Measurements from ENCODE around the gene STAG2.

Gene STAG2

DNA sequence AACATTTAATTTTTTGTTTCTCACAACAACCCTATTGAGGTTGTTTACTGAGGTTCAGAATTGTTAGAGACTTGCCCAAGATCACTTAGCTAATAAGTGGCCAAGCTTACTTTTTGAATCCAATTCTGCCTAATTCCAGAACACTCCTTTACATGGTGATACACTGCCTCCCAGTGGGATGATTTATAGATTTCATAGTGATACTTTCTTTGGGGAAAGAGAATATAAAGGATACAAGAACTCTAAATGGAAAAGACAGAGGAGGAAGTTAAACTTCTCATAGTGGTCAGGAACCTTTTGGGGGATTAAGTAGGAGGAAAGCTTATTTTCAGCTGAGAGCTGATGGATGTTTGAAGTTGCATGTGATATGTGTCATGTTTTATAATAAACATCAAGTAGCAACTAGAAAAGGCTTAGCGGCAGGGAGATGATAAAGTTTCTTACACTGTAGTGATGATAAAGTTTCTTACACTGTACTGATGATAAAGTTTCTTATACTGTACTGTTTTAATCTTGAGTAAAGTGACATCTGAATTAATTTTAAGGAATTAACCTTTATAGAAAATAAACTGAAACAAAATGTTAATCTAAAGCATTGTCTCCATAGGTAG lies 15.3 kb downstream of the STAG2 start:
- peak; percentile 22 for DNase-seq

DNA sequence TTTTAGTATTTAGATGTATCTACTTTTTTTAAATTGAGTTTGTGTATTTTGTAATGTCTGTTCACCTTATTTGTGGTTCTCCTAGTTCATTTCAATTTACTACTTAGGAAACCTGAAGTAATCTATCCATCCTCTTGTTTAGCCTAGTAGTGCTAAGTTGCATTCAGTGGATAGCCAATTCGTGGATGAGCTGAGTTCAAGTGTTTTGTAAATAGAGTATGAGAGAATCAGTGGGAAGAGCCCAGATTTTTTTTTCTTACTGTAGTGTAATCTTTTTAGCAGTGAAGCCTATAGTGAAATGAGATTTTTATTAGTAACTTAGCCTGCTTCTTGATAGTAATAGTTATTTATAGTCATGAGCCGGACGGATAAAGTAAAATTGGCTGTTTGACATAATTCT lies 21.7 kb downstream of the STAG2 start:
- no peak for DNase-seq

DNA sequence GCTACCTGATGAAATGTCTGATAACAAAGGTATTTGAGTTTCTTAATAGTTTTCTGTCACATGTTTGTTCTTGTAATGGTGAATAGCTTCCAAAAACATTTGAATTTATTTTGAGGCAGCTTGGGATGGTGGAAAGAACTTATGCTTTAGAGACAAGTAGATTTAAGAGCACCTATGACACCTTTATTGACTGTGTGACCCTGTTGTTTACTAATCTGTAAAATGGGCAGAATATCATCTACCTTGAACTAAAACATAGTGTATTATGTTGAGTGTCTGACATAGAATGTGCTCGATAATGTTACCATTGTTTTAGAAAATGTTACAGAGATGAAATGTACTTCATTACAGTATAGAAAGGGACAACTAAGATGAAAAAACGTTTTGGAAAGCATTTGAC lies 24.9 kb downstream of the STAG2 start:
- no peak for DNase-seq

DNA sequence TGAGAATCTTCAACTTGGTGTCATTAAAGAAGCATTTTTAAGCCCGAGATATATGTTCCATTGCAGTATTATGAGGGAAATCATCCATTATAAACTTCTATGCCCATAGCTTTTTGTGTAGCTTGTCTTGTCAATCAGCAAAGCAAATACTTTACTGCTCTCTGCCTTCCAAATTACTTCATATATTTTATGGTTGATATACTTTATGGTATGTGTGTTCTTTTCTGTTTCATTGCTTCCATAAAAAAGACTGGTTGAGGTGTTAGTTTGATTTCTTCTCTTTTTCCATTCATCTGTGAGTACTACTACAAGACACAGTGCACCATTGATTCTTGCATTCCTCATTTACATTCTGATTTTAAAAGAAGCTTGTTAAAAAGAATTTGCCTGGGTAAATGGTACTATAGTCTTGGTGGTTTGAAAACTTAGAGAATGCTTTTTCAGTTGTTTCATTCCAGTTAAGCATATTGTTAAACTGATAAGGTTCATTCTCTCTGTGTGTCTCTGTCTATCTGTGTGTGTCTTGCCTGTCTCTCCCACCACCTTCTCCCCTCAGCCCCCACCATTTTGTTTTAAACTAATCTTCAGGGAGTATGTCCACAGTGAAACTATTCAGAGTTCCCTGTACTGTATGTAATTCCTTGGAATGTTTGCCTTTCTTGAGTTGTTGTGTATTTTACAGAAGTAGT lies 27.1 kb downstream of the STAG2 start:
- DNase-seq = no peak

DNA sequence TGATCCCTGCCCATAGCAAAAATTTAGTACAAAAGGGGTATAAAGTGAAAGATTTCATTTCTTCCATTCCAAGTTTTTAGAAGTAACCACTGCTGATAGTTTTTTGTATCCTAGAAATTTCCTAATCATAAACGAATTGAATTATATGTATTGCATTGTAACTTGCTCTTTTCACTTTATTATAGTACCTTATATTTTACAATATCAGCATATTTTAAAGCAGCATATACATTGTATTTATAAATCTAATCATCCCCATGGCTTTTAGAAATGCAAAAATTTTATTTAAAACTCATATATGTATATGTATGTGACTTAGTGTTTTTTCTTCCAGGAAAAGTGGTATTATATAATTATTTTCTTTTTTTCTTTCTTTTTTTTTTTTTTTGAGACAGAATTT lies 27.7 kb downstream of the STAG2 start:
- no peak for DNase-seq

DNA sequence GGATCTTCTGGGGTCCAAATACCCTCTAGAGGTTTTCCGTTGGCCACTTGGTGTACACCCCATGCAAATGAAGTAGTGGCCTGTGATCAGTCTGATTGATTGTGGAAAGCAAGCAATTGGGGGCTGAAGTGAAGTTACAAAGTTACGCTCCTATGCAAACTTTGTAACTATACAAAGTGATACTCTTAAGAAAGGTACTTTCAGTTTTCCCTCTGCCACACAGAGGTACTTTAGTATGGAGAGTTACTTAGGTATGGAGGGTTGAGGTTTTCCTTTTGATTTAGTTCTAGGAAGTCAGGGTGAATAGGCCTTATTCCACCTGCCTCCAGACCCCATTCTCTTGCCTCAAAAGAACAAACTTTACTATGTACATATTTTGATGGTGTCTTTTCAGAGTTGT lies 28.7 kb downstream of the STAG2 start:
- DNase-seq = no peak

DNA sequence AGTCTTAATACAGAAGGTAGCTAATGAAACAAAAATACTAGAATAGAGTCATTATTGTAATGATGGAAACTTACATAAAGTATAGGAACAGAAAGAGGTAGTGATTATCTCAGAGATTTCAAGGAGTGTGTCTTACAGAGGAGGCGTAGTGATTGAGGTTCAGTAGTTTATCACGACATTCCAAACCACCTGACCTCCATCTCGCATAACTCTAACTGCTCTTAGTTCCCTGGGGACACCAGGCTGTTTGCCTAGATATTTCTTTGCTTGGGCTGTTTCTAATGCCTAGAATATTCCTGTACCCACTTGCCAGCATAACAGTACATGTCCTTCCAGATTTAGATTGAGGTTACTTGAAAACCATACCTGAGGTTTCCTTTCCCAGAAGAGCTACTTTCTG lies 29.1 kb downstream of the STAG2 start:
- no peak for DNase-seq

DNA sequence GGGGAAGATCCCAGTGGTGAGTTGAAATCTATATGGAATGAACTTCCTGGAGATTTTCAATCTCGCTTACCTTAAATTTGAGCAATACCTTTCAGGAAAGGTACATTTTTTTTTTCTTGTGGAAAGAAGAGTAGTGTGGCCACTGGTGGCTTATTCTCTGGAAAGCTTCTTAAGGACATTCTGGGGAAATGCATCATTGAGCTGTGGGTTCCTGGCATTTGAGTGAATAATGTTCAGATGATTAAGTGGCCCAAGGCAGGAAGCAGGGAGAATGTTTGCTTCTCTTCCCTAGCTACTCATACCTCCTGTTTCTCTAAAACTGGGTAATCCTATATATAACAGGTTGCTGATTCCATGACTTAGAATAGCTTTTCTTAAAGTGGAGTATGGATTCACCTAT lies 31.8 kb downstream of the STAG2 start:
- no peak for DNase-seq

DNA sequence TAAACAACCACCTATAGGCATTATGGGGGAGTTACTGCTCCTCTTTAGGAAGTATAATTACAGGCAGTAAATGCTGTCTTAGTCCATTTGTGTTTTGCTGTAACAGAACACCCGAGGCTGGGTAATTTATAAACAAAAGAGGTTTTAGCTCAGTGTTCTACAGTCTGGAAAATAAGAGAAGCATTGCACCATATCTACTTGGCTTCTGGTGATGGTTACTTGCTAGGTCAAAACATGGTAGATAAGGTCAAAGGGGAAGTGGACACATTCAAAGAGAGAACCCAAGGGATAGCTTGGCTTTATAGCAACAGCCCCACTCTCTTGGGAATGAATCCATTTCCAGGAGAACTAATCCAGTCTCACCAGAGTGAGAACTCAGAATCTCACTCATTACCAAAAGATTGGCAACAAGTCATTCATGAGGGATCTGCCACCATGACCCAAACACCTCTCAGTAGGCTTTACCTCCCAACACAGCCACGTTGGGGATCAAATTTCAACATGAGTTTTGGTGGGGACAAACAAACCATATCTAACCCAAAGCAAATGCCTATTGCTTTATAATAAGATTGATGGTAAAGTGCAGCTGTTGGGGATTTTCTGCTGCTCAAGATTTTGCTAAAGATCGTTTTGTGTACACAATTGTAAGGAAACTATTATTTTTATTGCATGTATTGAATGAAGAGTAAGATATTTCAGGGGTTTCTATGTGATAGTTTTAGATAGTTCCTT lies 32.6 kb downstream of the STAG2 start:
- DNase-seq = no peak

DNA sequence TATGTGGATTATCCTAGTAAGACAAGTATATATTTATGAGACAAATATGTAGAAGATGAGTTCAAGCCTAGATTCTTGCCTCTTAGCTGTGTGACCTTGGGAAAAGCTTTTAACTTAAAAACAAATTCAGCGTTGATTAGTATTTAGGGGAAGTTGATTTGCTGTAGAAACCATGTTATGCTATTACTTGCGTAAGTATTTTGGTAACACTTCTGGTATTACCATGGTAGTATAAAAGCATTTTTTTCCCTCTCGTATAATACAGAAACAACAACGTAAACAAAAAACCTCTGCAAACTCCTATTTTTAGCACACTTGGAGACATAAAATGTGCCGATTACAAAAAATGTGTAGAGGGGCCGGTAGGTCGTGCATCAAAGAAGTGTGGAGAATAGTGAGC lies 33.2 kb downstream of the STAG2 start:
- DNase-seq = no peak

DNA sequence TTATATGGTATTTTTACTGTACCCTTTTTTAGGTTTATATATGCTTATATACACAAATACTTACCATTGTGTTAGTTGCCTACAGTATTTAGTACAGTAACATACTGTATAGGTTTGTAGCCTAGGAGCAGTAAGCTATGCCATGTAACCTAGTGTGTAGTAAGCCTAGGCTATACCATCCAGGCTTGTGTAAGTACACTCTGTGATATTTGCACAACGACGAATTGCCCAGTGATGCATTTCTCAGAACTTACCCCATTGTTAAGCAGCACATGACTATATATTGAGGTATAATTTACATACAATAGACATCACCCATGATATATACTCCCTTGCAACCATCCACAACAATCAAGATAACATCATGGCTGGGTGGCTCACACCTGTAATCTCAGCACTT lies 40.1 kb downstream of the STAG2 start:
- DNase-seq = no peak

DNA sequence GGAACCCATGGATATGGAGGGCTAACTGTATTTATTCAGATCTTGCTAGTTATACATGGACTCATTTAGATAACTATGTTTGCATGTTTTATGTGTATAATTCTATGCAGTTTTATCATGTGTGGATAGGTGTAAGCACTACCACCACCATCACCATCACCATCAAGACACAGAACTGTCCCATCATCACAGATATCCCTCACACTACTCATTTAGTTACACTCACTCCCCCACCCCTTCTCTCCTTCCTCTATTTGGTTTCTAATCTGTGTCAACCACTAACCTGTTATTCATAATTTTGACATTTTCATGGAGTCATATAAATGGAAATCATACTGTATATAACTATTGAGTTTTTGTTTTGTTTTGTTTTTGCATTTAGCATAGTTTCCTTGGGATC lies 43.7 kb downstream of the STAG2 start:
- no peak for DNase-seq

DNA sequence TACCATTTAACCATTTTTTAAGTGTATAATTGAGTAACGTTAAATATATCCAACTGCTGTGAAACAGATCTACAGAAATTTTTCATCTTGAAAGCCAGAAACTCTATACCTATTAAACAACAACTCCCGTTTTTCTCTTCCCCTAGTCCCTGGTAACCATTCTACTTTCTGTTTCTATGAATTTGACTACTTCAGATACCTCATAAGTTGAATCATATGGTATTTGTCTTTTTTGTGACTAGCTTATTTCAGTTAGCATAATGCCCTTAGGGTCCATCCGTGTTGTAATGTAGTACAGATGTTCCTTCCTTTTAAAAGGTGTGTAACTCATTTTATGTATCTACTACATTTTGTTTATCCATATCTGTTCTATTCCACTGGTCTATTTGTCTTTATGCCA lies 48.7 kb downstream of the STAG2 start:
- no peak for DNase-seq

DNA sequence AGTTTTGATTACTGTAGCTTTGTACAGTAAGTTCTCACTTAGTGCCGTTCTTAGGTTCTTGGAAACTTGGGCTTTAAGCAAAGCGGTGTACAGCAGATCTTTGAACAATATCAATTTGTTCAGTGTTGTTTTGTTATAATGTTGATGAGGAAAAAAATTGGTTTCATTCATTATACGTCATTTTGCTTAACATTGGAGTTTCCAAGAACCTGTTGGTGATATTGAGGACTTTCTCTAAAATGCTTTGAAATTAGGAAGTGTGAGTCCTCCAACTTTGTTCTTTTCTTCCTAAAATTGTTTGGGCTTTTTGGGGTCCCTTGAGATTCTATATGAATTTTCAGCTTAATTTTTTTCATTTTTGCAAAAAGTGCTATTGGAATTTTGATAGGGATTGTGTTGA lies 49.1 kb downstream of the STAG2 start:
- no peak for DNase-seq

DNA sequence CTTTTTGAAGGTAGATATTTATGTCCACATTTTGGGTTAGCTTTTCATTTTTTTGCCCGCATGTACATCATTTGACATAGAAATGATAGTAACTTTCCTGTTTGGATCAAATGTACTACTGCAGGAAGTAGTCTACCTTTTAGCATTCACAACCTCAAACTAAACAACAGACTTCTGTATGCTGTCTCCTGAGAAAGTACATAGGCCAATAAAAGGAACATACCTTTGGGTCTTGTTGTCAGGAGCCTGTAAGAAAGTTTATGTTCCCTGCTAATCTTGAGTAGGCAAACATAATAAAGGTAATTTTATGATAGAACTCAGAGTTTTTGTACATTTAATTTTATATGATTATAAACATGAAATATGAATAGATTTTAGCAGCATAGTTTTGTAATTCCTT lies 54.2 kb downstream of the STAG2 start:
- DNase-seq = no peak

DNA sequence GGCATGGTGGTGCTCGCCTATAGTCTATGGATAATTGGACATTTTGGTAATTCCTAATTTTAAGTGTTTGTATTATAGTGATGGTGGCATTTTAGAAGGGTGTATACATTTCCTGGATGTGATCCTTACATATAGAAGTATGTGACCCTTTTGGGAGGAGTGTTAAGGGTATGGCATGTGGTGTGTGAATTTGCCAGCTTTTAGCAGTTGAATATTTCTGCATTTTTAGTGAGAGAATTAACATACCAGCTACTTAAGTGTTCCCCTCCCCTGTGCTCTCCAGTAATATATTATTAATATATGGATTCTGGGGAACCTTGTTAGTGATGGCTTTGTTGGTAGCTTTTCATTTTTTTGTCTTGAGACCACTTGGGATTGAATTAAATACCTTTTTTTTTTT lies 55.3 kb downstream of the STAG2 start:
- DNase-seq = no peak

DNA sequence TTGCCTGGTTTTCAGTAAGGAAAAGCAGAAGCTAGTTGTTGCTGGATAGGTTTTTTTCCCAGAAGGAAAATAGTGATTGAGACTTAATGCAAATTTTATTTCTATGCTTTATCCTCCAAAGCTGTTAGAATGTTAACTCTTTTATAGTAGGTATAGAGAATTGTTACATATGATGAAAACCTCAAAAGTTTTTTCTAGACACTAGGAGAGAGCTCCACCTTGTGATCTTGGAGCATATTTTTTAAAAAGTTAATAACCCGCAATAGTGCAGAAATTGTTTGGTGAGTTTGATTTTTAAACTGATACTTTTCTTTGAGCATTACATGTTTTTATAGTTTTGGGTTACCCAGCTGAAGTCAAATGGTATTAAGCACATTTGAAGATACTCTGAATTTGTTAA lies 56.5 kb downstream of the STAG2 start:
- DNase-seq = no peak

DNA sequence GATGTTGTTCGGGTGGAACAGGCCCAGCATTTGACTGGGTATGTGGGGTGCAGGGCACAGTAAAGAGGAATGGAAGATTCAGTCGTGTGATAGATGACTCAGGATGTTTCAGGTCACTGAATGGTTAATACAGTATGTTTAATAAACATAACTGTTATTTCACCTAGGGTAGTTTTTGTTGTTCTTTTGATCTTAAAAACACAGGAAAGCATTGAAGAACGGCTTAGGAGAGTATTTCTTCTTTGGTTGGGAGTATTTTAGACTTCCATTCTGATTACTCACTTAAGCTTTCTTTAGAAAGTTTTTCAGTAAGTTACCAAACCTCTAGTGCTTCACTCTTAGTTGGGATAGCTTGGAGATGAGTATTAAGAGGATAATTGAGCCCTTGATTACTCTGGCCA lies 62.3 kb downstream of the STAG2 start:
- no peak for DNase-seq

DNA sequence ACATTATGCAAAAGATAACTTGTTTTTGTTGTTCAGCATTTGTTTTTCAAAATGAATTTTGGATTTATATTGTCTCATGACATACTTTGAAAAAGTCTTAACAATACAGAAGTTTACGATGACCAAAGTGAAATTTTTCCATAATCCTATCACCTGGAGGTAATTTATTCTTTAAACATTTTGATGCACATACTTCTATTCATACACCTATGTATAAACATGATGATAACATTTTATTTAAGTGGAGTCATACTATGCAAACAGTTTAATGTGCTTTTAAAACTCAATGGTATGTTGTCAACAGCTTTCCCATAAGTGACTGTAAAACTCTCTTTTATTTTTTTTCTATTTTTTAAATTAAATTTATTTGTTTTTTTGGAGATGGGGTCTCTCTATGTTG lies 65.0 kb downstream of the STAG2 start:
- DNase-seq = no peak

DNA sequence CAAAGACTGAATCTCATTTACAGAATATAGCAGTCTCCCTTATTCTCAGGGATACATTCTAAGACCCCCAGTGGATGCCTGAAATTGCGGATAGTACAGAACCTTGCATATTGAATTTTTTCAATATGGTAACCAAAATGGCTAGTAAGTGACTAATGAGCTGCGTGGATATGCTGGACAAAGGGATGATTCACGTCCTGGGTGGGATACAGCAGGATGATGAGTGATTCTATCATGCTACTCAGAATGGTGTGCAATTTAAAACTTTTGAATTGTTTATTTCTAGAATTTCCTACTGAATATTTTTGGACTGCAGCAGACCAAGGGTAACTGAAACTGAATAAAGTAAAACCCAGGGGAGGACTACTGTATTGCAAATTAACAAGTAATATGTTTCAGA lies 66.7 kb downstream of the STAG2 start:
- no peak for DNase-seq

DNA sequence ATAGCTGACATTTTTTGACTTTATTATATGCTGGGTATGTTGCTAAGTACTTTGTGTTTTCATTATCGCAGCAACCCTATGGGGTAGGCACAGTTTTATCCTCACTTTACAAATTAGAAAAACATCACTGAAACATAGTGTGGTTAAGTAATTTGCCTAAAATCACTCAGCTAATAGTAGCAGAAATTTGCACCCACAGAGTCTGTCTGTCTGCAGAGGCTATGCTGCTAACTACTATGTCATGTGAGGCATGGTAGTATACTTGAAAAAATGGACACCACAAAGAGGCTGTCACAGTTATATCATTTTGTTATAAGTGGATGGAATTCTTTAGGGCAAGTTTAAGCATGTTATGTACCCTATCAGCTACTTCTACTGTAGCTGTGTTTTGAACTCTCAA lies 69.0 kb downstream of the STAG2 start:
- no peak for DNase-seq

DNA sequence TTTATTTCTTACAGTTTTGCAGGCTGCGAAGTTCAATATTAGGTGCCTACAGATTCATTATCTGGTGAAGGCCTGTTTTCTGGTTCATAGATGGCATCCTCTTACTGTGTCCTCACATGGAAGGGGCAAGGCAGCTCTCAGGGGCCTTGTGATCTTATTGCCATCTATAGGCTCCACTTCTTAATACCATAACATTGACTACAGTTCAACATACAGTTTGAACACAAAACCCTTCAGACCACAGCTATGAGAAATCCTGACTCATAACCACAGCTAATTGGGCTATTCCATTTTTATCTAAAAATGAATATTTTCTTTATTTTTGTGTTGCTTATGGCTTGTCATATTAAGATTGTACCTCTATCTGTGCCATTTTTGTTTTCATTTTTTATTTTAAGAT lies 72.3 kb downstream of the STAG2 start:
- no peak for DNase-seq

DNA sequence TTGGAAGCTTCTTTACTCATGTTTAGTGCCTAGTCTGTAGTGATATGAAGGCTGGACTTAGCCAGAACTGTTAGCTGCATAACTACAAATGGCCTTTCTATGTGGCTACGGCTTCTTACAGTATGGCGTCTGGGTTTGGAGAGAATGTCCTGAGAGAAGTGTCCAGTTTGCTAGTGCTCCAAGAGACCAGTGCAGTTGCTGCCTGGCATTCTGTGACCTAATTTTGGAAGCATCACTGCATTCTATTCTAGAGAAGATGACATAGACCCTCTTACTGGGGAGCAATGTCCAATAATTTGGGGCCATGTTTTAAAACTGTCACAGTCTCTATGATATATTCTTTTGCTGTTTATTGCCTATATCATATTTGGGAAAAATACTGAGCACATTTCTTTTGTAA lies 74.2 kb downstream of the STAG2 start:
- DNase-seq = no peak

DNA sequence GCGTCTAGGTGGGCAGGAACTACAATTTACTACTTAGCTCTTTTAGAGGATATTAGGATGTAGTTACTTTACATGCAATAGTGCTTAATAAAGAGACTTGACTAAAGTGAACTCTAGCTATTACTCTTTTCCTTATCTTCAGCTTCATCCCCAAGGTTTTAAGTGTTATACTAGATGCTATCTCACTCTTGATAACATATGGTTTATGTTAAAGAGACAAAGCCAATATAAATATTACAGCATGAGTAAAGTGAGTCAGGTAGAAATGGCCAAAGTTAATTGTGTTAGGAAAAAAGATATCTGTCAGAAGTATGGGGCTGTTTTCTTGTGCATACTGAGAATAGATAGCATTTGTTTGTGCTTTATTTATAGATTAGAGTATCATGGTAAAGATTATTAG lies 80.5 kb downstream of the STAG2 start:
- DNase-seq = no peak

DNA sequence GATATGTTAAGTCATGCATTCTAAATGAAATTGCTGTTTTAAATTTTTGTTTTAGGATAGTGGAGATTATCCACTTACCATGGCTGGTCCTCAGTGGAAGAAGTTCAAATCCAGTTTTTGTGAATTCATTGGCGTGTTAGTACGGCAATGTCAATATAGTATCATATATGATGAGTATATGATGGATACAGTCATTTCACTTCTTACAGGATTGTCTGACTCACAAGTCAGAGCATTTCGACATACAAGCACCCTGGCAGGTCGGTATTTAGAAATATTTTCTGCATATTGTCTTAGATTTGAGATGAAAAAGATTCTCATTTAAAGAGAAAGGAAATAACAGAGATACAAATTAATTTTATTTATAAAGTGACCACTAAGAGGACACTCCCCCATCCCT lies 83.6 kb downstream of the STAG2 start:
- no peak for DNase-seq
